ENCODE measurements around the gene CATSPERD. TPM values are rescaled to one million over a fixed set of nuclear protein-coding genes. Genes with fewer than 3 reads are reported as not detected.

The CATSPERD gene
- total and polyA plus RNA-seq, 9 of the 15 experiments (the other 6 are each of a cell fraction or from before 2014, with no cell fraction given), result not detected

DNA sequence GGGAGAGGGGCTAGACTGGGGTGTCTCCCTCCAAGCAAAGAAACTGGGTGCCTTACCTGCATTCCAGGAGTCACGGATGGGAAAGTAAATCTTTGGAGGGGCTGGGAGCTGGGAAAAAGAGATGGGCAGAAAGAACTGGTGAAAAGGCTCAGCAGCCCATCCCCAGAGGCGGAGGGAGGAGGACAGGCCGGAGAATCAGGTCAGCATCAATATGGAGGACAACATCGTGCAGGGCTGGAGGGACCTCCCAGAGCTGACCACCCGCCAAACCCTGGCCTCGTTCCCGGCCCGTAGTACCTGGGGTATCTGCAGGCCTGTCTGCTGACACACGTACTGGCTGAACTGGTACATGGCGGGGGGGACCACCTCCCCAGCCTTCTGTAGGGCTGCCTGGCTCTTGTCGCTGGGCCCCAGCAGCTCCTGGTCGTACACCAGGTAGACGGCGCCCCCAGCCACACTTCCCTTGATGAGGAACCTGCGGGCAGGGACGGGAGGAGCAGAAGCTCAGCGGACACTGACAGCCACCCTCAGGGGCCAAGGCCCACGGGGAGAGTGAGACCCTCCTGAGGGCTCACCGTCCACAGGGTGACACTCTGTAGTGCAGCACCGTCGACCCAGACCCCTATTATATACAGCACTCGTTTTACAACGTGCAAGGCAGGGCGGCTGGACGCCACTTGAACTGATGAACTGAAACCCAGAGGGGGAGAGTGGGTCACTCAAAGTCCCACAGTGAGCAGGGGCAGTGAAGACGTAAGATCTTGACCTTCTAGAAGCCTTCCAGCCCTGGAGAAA is 41.0 kb upstream of the CATSPERD start (continued):
- TF ChIP-seq TBP (optimal IDR thresholded peaks at IDR 0.05; ENCODE audit: low read depth, low read length), result no peak
- no peak for TF ChIP-seq ZNF444 (CRISPR knock-in tag; IDR thresholded peaks at IDR 0.05)
- TF ChIP-seq, protein P1, sequence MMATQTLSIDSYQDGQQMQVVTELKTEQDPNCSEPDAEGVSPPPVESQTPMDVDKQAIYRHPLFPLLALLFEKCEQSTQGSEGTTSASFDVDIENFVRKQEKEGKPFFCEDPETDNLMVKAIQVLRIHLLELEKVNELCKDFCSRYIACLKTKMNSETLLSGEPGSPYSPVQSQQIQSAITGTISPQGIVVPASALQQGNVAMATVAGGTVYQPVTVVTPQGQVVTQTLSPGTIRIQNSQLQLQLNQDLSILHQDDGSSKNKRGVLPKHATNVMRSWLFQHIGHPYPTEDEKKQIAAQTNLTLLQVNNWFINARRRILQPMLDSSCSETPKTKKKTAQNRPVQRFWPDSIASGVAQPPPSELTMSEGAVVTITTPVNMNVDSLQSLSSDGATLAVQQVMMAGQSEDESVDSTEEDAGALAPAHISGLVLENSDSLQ (IDR thresholded peaks at IDR 0.05), result no peak
- no peak for TF ChIP-seq YY1 (IDR thresholded peaks at IDR 0.05; ENCODE audit: borderline replicate concordance in 1 of 3, control insufficient read depth in 1 of 3, extremely low read depth in 1 of 3, insufficient read depth in 3 of 3, insufficient read length in 1 of 3, insufficient replicate concordance in 2 of 3, low read depth in 1 of 3, low read length in 2 of 3)
- TF ChIP-seq, protein P2, sequence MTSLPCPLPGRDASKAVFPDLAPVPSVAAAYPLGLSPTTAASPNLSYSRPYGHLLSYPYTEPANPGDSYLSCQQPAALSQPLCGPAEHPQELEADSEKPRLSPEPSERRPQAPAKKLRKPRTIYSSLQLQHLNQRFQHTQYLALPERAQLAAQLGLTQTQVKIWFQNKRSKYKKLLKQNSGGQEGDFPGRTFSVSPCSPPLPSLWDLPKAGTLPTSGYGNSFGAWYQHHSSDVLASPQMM (CRISPR knock-in tag; IDR thresholded peaks at IDR 0.05), result no peak

DNA sequence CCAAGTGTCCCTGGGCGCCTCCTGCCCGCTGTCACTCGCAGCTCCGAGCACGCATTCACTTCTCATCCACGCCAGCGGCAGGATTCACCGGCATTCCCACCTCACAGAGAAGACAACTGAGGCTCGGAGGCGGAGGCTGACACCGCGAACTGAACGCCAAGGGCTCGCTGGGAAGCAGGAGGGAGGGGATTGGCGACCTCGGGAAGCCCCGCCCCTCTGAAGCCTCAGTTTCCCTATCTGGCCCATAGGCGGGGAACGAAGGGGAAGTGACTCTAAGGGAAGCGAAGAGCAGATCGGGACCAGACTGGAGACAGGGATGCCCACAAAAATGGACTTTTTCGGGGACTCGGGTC is 40.4 kb upstream of the CATSPERD start:
- H3K4me3 ChIP-seq, result peak overlapping the region; percentile 94
- TSS peak; percentile 85 for BruUV-seq (replicated peaks)
- no peaks in the 10 kb centered on the region for H3K9me1 ChIP-seq (ENCODE audit: control insufficient read depth, insufficient read depth, low read length)
- peak overlapping the region; percentile 93 to 100 for H3K9ac ChIP-seq (ENCODE audit: insufficient read depth in 1 of 2, low read depth in 2 of 2, low read length in 2 of 2)
- FAIRE-seq (no peak), DNase-seq (ENCODE audit: extremely low read depth in 1 of 4, low spot score in 3 of 4) (no peak), ATAC-seq (peak; percentile 8)
- ChIA-PET POLR2A (interaction anchor here (1.0 to 1.7 kb wide), 4 partner anchors 11 to 68 kb away, joined by 3 to 7 read pairs (median 4); partner anchors contain the start of genes SAFB and SAFB2), CTCF (ENCODE audit: low intra/inter-chr PET ratio) (interaction anchor here (0.6 kb wide), 1 partner anchor 600 kb away, joined by 4 read pairs; no protein-coding TSS in a partner anchor)
- peaks cover 12% of the 10 kb centered on the region for H3K79me2 ChIP-seq (ENCODE audit: control insufficient read depth, insufficient read depth, low read length)
- intact Hi-C loops (cut with micrococcal nuclease), result loop anchor here (10.0 kb wide), 1 partner anchor 55 kb away; the partner anchor contains the start of genes SAFB and SAFB2
- peak overlapping the region; percentile 86 for H3K27ac ChIP-seq (ENCODE audit: extremely low read depth, low read depth, low read length)
- peak overlapping the region; percentile 100 for H2AFZ ChIP-seq (ENCODE audit: low read depth, low read length)
- no peaks in the 10 kb centered on the region for H3K9me3 ChIP-seq (replicated peaks; ENCODE audit: control insufficient read depth, insufficient read depth, low read depth, low read length)
- WGBS (ENCODE audit: insufficient coverage, low coverage, missing lambda C conversion rate), result under 1% methylated on average over 15 of the region's 23 CpGs
- peaks cover 17% of the 10 kb centered on the region; the same call in 2 of the 3 replicates for H3K36me3 ChIP-seq (ENCODE audit: control insufficient read depth, insufficient read depth, low read length)
- in situ Hi-C loops (cut with MboI), result no loop called here
- peak overlapping the region; percentile 99 for H3K4me2 ChIP-seq (ENCODE audit: insufficient read depth, low read length)
- H3K4me1 ChIP-seq (replicated peaks in 1 of 2; ENCODE audit: control insufficient read depth in 2 of 2, insufficient read depth in 2 of 2, low read length in 2 of 2), result peaks cover 29 to 73% of the 10 kb centered on the region in 2 experiments
- H4K20me1 ChIP-seq (replicated peaks; ENCODE audit: control insufficient read depth, insufficient read depth, low read length), result peaks cover 6% of the 10 kb centered on the region; the same call in 1 of the 2 replicates
- no peaks in the 10 kb centered on the region for H3K27me3 ChIP-seq (ENCODE audit: control insufficient read depth in 2 of 2, insufficient read depth in 2 of 2, low read length in 2 of 2)
- TF ChIP-seq SREBF1 (IDR thresholded peaks at IDR 0.05; ENCODE audit: borderline replicate concordance, low read depth, low read length) (no peak), NFE2L1 (tag; IDR thresholded peaks at IDR 0.05; ENCODE audit: borderline replicate concordance, low read depth) (no peak), ZFPM2 (CRISPR knock-in tag; IDR thresholded peaks at IDR 0.05) (no peak), POLR2AphosphoS2 (IDR thresholded peaks at IDR 0.05; ENCODE audit: low read length) (no peak), EHMT2 (IDR thresholded peaks at IDR 0.05) (no peak), DPF2 (IDR thresholded peaks at IDR 0.05) (0 out of 2 replicates have a peak, but pooled peaks have one; percentile 29), CSDE1 (IDR thresholded peaks at IDR 0.05) (no peak), KLF6 (CRISPR knock-in tag; IDR thresholded peaks at IDR 0.05; ENCODE audit: borderline replicate concordance) (no peak), NFRKB (IDR thresholded peaks at IDR 0.05; ENCODE audit: low read depth) (0 out of 2 replicates have a peak, but pooled peaks have one; percentile 64)
- TF ChIP-seq, protein P3, sequence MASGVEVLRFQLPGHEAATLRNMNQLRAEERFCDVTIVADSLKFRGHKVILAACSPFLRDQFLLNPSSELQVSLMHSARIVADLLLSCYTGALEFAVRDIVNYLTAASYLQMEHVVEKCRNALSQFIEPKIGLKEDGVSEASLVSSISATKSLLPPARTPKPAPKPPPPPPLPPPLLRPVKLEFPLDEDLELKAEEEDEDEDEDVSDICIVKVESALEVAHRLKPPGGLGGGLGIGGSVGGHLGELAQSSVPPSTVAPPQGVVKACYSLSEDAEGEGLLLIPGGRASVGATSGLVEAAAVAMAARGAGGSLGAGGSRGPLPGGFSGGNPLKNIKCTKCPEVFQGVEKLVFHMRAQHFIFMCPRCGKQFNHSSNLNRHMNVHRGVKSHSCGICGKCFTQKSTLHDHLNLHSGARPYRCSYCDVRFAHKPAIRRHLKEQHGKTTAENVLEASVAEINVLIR (CRISPR knock-in tag; IDR thresholded peaks at IDR 0.05), result no peak
- TF ChIP-seq, protein P4, sequence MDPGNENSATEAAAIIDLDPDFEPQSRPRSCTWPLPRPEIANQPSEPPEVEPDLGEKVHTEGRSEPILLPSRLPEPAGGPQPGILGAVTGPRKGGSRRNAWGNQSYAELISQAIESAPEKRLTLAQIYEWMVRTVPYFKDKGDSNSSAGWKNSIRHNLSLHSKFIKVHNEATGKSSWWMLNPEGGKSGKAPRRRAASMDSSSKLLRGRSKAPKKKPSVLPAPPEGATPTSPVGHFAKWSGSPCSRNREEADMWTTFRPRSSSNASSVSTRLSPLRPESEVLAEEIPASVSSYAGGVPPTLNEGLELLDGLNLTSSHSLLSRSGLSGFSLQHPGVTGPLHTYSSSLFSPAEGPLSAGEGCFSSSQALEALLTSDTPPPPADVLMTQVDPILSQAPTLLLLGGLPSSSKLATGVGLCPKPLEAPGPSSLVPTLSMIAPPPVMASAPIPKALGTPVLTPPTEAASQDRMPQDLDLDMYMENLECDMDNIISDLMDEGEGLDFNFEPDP (CRISPR knock-in tag; IDR thresholded peaks at IDR 0.05), result 0 out of 2 replicates have a peak, but pooled peaks have one; percentile 56

Measured in K562 (cell line).